NCI-H524 (cell line): ENCODE measurements around the gene C13orf42.

Experiments
- DNase-seq, 2 experiments: peaks; one replicate each; lab custom pipeline; 2025; lab: John Stamatoyannopoulos, UW

C13orf42 gene

DNA sequence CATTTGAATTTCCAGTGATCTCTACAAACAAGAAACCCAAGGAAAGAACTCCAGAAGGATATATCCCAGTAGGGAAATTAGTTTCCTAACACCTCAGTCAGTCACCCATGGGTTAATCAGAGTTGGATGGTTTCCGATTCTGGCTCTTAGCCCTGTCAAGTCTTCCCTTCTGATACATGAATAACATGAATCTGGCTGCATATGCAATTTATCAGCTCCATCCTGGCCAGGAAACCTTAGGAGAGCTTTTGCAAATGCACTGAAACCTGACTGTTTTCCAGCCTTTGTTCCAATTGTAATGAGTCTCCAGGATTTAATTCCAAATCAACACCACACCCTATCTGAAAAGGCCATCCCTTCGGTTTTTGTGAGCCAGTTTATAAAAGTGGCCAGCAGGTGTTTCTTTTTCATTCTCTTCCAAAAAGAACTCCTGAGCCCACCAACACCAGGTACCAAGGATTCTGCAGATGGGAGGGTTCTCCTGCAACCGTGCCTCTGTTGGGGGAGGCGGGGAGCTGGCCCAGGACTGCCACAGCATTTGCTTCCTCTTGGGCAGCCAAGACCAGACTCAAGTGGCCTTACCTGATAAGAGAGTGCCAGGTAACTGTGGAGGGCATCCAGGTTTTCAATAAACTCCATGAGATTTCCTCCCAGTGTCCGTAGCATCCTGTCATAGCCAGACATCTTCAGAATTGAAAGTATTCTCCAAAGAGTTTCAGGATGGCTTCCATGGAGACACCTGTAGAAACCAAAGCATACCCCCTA, 77.5 kb downstream of the C13orf42 start:
- no peak for DNase-seq

DNA sequence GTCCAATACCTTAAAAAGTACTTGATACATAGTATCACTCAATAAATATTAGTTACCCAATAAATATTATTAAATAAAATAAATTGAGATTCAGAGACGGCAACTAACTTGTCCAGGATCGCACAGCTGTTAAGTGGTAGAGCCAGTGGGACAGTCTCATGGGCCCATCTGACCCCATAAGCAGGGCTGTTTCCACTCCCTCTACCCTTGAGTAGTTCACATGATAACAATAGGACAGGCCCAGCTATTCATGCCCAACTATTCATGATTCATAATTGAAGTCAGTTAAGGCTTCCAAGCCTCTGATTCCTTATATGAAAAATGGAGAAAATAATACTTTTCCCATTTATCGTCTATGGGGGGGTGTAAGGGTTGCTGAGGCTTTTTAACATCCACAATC, 78.2 kb downstream of the C13orf42 start:
- DNase-seq: no peak
